Lower leg skin (tissue), 3 donors: Measurements from ENCODE around the gene FGF22.

Experiments used
- CTCF ChIP-seq, 3 donors: fragments of 450-650 bp; IDR thresholded peaks; one replicate each; pipeline ENCODE4 v1.5.1; 2016; ENCODE audit warnings: antibody characterized with exemption in 3 of 3, mild to moderate bottlenecking in 3 of 3, moderate library complexity in 2 of 3
- POLR2A ChIP-seq, 2 donors: fragments of 450-650 bp; IDR thresholded peaks; one replicate each; pipeline ENCODE4 v1.6.1; 2016 to 2017; ENCODE audit warnings: antibody characterized with exemption in 2 of 2, mild to moderate bottlenecking in 1 of 2, moderate library complexity in 1 of 2

- TF ChIP-seq CTCF (IDR thresholded peaks at IDR 0.05), result no peak
- TF ChIP-seq POLR2A (IDR thresholded peaks at IDR 0.05), result no peak
Measured at GRCh38 chr19:662207-662961, 22.7 kb downstream of the FGF22 start.
